Retina (tissue), 1 donor: Measurements from ENCODE around the gene SMC1A.

Experiments
- DNase-seq: peaks from one replicate; pipeline ENCODE4 v3.0.0-alpha.2; 2016

Gene SMC1A

DNA sequence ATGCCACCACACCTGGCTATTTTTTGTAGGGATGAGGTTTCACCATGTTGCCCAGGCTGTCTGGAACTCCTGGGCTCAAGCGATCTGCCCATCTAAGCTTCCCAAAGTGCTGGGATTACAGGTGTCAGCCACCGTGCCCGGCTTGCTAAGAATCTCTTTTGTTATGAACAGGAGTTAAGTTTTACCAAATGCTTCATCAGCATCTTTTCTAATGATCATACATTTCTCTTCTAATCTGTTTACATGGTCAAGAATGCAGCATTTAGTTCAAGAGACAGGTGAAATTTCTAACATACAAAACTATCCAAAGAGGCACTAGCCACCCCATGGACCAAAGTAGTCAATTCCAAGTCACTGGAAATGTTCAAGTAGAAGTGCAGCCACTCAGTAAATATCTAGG lies 88.6 kb downstream of the SMC1A start:
- no peak for DNase-seq

DNA sequence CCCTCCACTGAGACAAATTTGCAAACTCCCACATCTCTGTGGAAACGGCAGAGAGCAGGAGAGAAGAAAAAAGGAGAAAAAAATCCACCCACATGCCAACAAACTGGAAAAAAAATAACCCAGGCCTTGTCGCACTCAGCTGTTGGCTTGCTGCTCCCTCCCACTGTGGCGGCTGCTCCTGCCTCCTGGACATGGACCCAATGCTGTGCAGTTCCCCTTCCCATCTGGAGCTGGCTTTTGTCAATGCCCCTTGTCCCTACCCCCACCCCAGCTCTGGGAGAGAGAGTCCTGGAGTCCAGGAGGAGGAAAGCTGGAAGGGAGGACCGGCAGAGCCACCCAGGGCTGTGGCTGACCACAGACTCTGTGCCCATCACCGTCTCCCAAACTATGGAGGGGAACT lies 90.2 kb downstream of the SMC1A start:
- DNase-seq: no peak

DNA sequence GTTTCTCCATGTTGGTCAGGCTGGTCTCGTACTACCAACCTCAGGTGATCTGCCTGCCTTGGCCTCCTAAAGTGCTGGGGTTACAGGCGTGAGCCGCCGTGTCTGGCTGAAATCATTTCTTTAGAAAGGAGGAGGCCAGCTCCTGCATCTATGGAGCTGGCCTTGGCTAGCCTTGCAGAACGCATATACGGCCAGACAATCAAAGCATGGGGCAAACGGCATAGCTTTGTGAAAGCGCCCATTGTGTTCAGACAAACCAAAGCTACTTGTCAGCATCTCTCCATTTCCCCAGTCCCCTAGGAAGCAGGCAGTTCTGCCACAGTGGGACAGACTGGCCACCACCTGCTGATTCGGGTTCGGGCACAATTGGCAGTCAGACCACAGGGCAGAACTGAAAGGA lies 92.1 kb downstream of the SMC1A start:
- no peak for DNase-seq

DNA sequence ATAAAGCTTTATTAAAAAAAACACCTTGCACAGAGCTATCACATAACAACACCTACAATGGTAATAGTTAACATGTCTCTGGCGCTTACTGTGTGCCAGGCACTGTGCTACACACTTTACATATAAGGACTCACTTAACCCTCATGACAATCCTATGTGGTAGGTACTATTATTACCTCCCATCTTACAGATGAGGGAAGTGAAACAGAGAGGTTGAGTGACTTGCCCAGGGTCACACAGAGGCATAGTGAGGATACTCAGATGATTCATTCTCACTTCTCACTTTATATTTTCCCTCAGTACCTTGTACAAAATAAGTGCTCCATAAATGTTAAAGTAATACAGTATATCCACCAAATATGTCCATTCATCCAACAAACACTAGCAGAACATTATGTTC lies 97.7 kb downstream of the SMC1A start:
- no peak for DNase-seq
